Stimulated activated CD4-positive, alpha-beta T cell treated with anti-CD3 and anti-CD28 coated beads, TNF-alpha, amount 100 ng/mL, for 1 hour (primary cell): ENCODE results near the gene JAK3.
"Not testable (repeated sequence)": the region's sequence is repeated elsewhere in the genome, so short reads cannot be mapped to it uniquely, and the experiment has no call there.

Experiments used
- DNase-seq, 3 donors: peaks; one replicate each; pipeline ENCODE4 v3.0.0-alpha.2; 2020; ENCODE audit warnings: low read depth in 3 of 3, low spot score in 1 of 3

The JAK3 gene

DNA sequence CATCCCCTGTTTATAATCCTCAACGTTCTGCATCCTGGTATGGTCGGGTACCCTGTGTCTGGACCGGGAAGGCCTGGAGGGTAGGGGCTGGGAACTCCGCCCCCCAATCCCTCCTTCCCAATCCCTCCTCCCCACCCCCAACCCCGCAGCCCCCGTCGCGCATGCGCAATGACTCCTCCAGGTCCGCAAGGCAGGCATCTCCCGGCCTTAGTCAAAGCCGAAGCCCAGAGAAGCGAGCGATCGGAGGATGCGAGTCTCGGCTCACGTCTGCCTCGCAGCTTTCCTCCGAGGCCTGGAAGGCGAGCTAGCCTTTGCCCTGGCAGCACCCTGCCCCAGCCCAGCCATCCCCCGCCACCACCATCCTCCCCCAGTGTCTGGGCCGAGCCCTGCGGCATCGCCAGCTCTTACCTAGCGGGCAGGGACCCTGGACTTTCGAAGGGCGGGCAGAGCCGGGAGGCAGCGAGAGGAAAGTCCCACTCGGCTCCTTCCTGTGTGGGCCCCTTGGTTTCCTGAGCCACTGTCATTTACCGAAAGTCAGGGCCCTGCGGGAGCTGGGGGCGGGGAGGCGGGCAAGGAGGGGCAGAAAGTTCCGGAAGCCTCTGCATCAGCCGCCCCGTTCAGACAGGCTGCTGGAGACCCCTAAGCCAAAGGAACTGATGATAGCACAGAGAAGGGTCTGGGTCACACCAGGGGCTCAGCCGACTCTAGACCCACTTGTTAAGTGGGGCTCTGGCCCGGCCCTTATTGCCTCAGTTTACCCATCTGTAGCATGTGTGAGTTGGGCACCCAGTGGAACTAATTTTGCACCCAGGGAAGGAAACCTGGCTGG lies at the start of gene JAK3:
Gene JAK3, minus strand, starts transcription at position 445 of the 829 bp plus-strand sequence. CDS start 3,565 bp downstream, outside the sequence.
- DNase-seq = peak; percentile 74 to 79 (median 76)

DNA sequence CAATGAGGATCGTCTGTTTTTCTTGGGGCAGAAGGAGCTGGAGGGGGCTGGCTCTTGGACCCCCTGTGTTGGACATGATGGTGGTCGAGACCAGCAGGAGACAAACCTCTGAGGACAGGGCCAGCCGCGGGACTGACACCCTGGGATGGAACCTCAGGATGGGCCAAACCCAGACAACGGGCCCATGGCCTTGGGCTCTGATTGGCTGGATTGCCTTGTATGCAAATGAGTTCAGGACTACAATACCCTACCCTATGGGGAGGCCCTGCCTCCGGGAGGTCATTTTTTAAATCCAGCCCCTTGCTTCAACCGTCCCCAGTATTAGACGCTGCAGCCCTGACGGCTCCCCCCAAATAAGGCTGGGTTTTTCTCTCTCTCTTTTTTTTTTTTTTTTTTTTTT lies 46.0 kb upstream of the JAK3 start:
- DNase-seq = no peak

DNA sequence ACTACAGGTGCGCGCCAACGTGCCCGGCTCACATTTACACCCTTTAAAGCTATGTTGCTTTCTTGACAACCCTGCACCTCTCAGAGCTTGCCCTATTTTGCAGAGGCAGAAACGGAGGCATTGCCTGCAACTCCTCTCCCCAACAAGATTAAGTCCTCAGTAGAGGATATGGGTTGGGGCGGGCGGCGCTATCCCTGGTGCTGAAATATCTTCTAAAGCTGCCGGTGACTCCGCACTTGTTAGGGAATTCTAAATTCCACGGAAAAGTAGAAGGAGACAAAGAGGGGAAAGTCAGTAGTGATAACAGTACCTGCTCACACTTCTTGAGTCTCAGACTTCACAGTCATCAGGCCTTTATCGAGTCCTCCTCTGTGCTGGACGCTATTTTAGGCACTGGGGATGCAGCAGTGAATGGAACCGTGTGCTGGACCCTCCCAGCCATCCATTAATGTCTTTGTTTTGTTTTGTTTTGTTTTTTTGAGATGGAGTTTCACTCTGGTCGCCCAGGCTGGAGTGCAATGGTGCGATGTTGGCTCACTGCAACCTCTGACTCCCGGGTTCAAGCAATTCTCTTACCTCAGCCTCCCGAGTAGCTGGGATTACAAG lies 41.9 kb upstream of the JAK3 start:
- no peak for DNase-seq

DNA sequence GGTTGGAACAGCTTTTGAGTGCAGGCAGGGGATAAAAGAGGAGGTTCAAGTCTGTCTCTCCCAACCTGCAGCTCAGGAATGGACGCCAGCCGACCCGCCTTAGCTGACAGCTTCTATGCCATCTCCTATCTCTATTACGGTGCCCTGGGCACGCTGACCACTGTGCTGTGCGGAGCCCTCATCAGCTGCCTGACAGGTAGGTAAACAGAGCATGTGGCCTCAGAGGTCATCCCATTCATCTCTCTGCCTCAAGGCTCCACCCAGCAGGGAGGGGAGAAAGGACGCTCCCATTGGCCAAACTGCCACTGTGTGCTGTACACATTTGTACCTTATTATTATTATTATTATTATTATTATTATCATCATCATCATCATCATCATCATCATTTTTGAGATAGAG lies 40.5 kb upstream of the JAK3 start:
- no peak for DNase-seq

DNA sequence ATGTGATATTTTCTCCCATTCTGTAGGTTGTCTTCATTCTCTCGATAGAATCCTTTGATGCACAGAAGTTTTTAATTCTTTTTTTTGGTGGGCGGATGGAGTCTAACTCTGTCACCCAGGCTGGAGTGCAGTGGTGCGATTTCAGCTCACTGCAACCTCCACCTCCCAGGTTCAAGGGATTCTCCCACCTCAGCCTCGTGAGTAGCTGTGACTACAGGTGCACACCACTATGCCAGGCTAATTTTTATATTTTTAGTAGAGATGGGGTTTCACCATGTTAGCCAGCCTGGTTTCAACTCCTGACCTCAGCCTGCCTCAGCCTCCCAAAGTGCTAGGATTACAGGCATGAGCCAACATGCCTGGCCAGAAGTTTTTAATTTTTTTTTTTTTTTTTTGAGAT lies 39.4 kb upstream of the JAK3 start:
- not testable (repeated sequence) for DNase-seq

DNA sequence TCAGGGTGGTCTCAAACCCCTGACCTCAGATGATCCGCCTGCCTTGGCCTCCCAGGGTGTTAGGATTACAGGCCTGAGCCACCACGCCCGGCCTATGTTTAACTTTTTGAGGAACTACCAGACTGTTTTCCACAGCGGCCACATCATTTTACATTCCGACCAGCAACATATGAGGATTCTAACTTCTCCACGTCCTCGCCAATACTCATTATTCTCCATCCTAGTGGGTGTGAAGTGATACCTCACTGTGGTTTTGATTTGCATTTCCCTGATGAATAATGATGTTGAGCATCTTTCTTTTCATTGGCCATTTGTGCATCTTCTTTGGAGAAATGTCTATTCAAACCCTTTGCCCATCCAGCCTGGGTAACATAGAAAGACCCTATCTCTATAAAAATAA lies 38.7 kb upstream of the JAK3 start:
- DNase-seq = no peak

DNA sequence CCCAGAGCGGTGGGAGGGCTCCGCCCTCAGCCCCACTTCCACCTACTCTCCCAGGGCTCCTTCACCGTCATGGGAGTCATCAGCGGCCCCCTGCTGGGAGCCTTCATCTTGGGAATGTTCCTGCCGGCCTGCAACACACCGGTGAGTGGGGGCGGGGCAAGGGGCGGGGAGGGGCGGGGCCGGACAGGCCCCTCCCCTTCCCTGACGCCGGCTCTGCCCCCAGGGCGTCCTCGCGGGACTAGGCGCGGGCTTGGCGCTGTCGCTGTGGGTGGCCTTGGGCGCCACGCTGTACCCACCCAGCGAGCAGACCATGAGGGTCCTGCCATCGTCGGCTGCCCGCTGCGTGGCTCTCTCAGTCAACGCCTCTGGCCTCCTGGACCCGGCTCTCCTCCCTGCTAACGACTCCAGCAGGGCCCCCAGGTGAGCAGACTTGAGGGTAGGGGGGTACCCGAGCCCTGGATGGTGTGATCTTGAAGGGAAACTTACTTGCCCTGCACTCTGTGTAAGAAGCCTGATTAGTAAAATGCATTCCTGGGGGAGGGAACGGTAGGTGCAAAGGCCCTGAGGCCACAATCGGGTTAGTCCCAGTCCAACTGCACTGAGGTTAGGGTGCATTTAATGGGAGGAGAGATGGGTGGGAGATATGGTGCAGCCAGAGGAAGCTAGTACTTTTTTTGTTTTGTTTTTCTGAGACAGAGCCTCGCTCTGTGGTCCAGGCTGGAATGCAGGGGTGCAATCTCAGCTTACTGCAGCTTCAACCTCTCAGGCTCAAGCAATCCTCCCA lies 36.0 kb upstream of the JAK3 start:
- DNase-seq = no peak

DNA sequence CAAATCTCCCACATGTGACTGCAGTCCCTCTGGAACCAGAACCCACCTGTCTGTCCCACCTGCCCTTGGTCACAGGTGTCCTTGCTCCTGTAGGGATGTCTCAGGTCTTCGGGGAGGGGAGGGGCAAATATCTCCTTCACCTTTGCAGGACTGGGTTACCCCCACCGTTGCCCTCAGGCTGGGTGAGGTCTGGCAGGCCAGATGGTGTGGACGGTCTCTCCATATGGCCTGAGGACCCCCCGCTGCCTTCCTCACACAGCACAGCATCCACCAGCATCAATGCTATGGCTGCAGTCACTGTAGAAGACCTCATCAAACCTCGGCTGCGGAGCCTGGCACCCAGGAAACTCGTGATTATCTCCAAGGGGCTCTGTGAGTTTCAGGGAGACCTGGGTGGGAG lies 33.9 kb upstream of the JAK3 start:
- DNase-seq = no peak

DNA sequence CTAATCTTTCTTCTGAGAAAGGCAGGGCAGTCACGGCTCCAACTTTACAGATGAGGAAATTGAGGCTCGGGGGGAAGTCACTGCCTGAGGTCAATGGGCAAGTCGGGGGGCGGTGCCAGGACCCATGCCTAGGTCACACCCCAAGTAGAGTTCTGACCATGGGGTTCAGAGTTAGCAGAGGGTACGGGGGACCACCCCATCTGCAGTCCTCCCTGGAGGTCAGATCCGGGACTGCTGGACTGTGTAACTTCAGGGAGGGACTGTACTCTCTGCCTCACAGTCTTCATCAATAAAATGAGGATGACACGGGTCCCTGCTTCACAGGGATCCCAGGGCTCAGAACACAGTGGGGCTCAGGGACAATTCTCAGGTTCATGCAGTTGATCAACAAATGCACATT lies 31.7 kb upstream of the JAK3 start:
- no peak for DNase-seq

DNA sequence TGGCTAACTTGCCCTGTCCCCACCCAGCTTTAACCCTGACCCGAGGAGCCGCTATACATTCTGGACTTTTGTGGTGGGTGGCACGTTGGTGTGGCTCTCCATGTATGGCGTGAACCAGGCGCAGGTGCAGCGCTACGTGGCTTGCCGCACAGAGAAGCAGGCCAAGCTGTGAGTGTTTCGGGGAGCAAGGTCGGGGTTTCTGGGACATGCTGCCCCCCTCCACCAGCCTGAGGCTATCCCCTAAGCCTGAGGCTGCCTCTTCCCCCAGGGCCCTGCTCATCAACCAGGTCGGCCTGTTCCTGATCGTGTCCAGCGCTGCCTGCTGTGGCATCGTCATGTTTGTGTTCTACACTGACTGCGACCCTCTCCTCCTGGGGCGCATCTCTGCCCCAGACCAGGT lies 29.9 kb upstream of the JAK3 start:
- DNase-seq = no peak

DNA sequence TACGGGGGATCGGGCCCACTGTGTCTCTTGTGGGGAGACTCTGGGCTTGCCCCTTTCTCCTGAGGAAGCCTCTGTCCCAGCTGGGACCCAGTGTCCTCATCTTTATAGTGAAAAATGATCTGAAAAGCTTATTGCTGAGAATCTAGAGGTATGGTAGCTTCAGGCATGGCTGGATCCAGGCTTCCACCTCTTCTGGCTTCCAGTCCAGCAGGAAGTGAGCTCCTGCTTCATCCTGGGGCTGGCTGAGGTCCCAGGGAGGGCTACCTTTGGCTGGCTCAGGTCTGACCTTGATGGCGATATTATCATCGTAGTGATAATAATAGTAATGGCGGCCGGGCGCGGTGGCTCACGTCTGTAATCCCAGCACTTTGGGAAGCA lies 27.0 kb upstream of the JAK3 start:
- no peak for DNase-seq

DNA sequence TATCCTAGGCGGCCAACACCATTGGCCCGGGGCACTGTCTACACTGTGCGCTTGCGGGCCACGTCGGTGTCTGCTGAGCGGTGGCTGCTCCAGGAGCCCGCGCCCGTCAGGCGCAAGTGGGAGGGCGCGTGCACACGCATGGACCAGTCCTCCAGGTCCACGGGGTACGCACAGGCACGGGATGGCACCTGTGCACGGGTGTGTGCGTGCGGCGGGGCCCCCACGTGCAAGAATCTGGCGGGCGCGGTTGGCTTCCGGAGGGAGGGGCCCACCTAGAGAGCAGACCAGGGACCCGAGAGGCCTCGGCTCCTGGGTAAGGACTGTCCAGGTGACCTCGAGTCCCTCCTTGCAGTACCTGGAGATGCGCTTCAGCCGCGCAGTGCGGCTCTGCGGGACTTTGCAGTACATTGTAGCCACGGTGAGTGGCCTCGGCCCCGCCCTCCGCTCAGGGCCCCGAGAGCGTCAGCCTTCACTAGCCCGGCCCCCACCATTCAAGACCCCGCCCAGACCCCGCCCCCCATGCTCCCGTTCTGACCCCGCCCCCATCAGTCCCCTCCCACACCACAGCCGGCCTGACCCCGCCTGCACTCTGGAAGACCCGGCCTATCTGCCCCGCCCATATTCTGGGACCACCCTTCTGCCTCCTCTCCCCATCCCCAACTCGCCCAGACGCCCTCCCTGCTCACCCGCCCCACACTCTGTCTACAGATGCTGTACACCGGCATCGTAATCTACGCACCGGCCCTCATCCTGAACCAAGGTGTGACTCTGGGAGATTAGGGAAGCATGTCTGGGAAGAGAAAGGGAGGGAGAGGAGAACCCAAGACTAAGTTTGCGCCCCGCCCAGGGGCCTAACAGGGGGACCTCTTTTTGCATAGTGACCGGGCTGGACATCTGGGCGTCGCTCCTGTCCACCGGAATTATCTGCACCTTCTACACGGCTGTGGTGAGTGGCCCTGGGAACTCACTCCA lies 26.3 kb upstream of the JAK3 start:
- DNase-seq = peak in 1 of 3 donors; percentile 62

DNA sequence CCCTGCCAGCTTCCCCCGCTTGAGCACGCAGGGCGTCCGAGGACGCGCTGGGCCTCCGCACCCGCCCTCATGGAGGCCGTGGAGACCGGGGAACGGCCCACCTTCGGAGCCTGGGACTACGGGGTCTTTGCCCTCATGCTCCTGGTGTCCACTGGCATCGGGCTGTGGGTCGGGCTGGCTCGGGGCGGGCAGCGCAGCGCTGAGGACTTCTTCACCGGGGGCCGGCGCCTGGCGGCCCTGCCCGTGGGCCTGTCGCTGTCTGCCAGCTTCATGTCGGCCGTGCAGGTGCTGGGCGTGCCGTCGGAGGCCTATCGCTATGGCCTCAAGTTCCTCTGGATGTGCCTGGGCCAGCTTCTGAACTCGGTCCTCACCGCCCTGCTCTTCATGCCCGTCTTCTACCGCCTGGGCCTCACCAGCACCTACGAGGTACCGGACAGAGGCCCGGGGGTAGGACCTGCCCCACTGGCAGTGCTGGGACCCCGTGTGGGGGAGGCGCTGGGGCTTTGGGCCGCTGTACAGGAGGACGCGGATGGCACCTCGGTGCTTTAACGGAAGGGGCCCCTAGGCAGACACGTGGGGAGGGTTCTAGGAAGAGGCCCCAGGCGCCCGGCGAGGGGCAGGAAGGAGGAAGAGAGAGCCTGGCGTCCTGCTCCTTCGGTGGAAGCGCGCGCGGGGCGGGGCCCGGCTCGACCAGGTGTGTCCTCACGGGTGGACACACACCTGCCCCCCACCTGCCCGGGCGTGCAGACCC lies 24.6 kb upstream of the JAK3 start:
- no peak for DNase-seq

DNA sequence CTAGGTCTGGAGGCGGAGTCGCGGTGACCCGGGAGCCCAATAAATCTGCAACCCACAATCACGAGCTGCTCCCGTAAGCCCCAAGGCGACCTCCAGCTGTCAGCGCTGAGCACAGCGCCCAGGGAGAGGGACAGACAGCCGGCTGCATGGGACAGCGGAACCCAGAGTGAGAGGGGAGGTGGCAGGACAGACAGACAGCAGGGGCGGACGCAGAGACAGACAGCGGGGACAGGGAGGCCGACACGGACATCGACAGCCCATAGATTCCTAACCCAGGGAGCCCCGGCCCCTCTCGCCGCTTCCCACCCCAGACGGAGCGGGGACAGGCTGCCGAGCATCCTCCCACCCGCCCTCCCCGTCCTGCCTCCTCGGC lies 24.1 kb upstream of the JAK3 start, which contains the start of gene SLC5A5:
Gene SLC5A5, plus strand, starts transcription at position 68 of the 373 bp plus-strand sequence. CDS start 375 bp downstream, outside the sequence.
- DNase-seq = no peak

DNA sequence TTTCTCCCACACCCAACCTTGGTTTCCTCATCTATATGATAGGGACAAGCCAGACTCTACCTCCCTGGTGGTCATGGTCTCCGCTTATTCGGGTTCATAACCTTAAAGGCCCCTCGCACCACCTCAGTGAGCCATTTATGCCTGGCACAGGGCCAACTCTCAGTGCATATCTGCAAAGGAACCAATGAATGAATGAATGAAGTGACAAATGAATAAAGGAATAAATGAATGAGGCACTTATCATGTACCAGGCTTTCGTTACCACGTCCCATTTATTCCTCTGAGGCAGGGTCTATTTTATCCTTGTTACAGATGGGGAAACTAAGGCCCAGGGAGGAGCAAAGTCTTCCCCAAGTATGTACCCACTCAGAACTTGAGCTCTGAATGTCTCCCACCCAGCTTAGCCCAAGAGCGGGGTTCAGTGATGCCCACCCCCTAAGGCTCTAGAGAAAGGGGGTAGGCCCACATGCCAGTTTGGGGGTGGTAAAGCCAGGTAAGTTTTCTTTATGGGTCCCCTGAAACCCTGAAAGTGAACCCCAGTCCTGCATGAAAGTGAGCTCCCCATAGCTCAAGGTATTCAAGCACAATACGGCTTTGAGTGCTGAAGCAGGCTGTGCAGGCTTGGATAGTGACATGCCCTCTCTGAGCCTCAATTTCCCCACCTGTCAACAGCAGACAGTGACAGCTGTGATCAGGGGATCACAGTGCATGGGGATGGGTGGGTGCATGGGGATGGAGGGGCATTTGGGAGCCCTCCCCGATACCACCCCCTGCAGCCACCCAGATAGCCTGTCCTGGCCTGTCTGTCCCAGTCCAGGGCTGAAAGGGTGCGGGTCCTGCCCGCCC lies 23.5 kb upstream of the JAK3 start:
- DNase-seq = no peak

DNA sequence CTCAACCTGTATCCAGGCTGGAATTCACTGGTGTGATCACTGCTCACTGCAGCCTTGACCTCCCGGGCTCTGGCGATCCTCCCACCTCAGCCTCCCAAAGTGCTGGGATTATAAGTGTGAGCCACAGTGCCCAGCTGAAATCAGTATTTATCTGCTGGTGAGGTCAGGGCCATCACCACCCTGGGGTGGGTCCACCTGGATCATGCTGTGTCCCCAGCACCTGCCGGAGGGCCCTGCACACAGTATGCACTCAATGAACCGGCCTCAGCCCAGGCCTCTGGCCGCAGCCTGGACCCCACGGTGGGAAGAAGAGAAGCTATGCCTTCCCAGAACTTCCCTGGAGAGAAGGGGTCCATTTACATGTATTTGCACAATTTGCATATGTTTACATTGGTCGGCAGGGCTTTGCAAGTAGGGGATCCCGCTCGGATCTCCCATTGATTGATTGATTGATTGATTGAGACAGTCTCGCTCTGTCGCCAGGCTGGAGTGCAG lies 21.4 kb upstream of the JAK3 start:
- no peak for DNase-seq

DNA sequence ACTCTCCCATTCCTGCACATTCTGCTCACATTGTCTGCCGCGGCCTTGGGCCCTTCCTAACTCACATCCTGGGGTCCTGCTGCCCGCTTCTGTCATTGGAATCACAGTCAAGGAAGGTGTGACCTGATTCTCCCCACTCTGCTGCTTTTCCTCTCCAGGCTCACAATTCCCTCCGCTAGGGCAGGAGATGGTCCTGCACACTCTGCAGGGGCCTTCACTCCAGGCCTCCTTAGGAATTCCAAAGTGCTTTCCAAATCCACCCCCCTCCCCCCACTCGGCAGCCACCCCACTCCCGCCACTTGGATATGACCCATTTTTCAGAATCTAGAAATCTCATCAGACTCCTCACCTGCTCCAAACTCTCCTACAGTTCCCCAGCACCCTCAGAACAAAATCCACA lies 20.9 kb upstream of the JAK3 start:
- DNase-seq = no peak

DNA sequence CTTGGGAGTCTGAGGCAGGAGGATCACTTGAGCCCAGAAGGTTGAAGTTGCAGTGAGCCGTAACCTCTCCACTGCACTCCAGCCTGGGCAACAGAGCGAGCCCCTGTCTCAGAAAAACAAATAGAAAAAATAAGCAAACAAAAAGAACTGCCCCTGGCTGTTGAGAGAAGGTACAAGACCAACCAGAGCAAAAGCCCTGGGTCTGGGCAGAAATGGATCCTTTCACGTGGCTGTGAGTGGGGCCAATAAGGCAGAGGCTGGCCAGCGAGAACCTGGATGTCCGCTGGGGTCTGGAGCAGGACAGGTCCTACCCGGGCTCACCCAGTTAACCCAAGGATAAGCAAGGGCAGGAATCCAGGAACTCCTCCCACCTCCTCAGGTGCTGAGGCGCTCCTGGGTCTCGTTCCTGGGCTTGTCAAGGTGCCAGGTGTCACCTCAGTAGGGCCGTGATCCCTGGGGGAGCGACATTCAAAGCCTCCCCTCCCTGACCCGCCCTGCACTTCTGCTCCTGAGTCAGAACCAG lies 19.2 kb upstream of the JAK3 start:
- no peak for DNase-seq
